ENCODE measurements around the gene PRKCI. TPM values are rescaled to one million over a fixed set of nuclear protein-coding genes. Genes with fewer than 3 reads are reported as not detected.
"Not testable (repeated sequence)": the region's sequence is repeated elsewhere in the genome, so short reads cannot be mapped to it uniquely, and the experiment has no call there.

PRKCI gene
- total RNA-seq, 1 donor from 2014 or later: 175 TPM

DNA sequence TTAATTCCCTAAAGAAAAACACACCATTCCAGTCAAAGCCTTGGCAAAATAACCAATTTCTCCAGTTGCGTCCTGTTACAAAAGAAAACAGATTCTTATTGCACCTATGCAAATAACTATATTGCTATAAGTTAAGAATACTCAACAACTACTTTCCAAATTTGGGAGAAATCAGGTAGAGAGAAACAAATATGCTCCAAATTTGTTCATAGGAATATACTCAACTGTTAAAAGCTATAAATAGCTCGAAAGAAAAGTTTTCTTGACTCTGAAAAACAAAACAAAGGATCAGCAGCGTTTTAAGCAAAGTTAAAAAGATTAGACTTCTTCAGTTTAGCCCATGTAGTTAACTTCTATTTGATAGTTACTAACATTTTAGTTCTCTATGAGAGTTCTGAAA lies 115.2 kb downstream of the PRKCI start:
- no peak for DNase-seq
- H3K27me3 Mint-ChIP-seq (ENCODE audit: unreplicated experiment): no peaks in the 10 kb centered on the region
- H3K4me3 Mint-ChIP-seq (ENCODE audit: unreplicated experiment): no peak overlapping the region
- no peak overlapping the region for H3K27ac Mint-ChIP-seq (ENCODE audit: unreplicated experiment)
- peaks cover 3% of the 10 kb centered on the region for H3K9me3 Mint-ChIP-seq (ENCODE audit: unreplicated experiment)
- no peaks in the 10 kb centered on the region for H3K4me1 Mint-ChIP-seq (ENCODE audit: low read depth, unreplicated experiment)
- TF ChIP-seq, protein P1, sequence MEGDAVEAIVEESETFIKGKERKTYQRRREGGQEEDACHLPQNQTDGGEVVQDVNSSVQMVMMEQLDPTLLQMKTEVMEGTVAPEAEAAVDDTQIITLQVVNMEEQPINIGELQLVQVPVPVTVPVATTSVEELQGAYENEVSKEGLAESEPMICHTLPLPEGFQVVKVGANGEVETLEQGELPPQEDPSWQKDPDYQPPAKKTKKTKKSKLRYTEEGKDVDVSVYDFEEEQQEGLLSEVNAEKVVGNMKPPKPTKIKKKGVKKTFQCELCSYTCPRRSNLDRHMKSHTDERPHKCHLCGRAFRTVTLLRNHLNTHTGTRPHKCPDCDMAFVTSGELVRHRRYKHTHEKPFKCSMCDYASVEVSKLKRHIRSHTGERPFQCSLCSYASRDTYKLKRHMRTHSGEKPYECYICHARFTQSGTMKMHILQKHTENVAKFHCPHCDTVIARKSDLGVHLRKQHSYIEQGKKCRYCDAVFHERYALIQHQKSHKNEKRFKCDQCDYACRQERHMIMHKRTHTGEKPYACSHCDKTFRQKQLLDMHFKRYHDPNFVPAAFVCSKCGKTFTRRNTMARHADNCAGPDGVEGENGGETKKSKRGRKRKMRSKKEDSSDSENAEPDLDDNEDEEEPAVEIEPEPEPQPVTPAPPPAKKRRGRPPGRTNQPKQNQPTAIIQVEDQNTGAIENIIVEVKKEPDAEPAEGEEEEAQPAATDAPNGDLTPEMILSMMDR (IDR thresholded peaks at IDR 0.05; ENCODE audit: partially characterized antibody, unreplicated experiment): no peak
- H3K36me3 Mint-ChIP-seq (ENCODE audit: unreplicated experiment): no peaks in the 10 kb centered on the region

GRCh38 chr3:170338690-170339340 lies 116.6 kb downstream of the PRKCI start:
- no peak for DNase-seq
- Mint-ChIP-seq H3K36me3 (ENCODE audit: unreplicated experiment) (no peaks in the 10 kb centered on the region), H3K4me1 (ENCODE audit: low read depth, unreplicated experiment) (no peaks in the 10 kb centered on the region), H3K4me3 (ENCODE audit: unreplicated experiment) (no peak overlapping the region), H3K9me3 (ENCODE audit: unreplicated experiment) (peaks cover 6% of the 10 kb centered on the region), H3K27me3 (ENCODE audit: unreplicated experiment) (no peaks in the 10 kb centered on the region), H3K27ac (ENCODE audit: unreplicated experiment) (no peak overlapping the region)
- TF ChIP-seq, protein P1 (IDR thresholded peaks at IDR 0.05; ENCODE audit: partially characterized antibody, unreplicated experiment): no peak

DNA sequence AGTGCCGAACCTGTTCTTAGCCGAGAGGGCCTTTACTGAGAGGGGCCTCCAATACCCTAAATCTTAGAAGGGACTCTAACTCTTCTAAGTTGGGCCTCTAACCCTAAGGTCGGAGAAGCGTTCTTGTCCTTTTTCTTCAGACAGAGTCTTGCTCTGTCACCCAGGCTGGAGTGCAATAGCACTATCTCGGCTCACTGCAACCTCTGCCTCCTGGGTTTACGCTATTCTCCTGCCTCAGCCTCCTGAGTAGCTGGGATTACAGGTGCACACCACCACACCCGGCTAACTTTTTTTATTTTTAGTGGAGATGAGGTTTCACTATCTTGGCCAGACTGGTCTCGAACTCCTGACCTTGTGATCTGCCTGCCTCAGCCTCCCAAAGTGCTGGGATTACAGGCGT lies 120.0 kb downstream of the PRKCI start:
- not testable (repeated sequence) for H3K4me3 Mint-ChIP-seq (ENCODE audit: unreplicated experiment); DNase-seq; H3K36me3 Mint-ChIP-seq (ENCODE audit: unreplicated experiment); H3K27me3 Mint-ChIP-seq (ENCODE audit: unreplicated experiment); H3K4me1 Mint-ChIP-seq (ENCODE audit: low read depth, unreplicated experiment); H3K27ac Mint-ChIP-seq (ENCODE audit: unreplicated experiment); H3K9me3 Mint-ChIP-seq (ENCODE audit: unreplicated experiment)

- not testable (repeated sequence) for H3K4me1 Mint-ChIP-seq (ENCODE audit: low read depth, unreplicated experiment); H3K4me3 Mint-ChIP-seq (ENCODE audit: unreplicated experiment); H3K36me3 Mint-ChIP-seq (ENCODE audit: unreplicated experiment); H3K27ac Mint-ChIP-seq (ENCODE audit: unreplicated experiment); H3K27me3 Mint-ChIP-seq (ENCODE audit: unreplicated experiment); H3K9me3 Mint-ChIP-seq (ENCODE audit: unreplicated experiment); DNase-seq
These were observed 121.6 kb downstream of the PRKCI start for GRCh38 chr3:170343859-170344258.

- TF ChIP-seq, protein P1 (IDR thresholded peaks at IDR 0.05; ENCODE audit: partially characterized antibody, unreplicated experiment): no peak
- Mint-ChIP-seq H3K27me3 (ENCODE audit: unreplicated experiment) (no peaks in the 10 kb centered on the region), H3K4me1 (ENCODE audit: low read depth, unreplicated experiment) (no peaks in the 10 kb centered on the region), H3K9me3 (ENCODE audit: unreplicated experiment) (peaks cover 5% of the 10 kb centered on the region), H3K36me3 (ENCODE audit: unreplicated experiment) (no peaks in the 10 kb centered on the region), H3K27ac (ENCODE audit: unreplicated experiment) (no peak overlapping the region), H3K4me3 (ENCODE audit: unreplicated experiment) (no peak overlapping the region)
- no peak for DNase-seq
These were observed 122.7 kb downstream of the PRKCI start for GRCh38 chr3:170344971-170345370.

- Mint-ChIP-seq H3K4me3 (ENCODE audit: unreplicated experiment) (no peak overlapping the region), H3K27ac (ENCODE audit: unreplicated experiment) (no peak overlapping the region), H3K9me3 (ENCODE audit: unreplicated experiment) (peaks cover 3% of the 10 kb centered on the region), H3K27me3 (ENCODE audit: unreplicated experiment) (no peaks in the 10 kb centered on the region), H3K36me3 (ENCODE audit: unreplicated experiment) (no peaks in the 10 kb centered on the region), H3K4me1 (ENCODE audit: low read depth, unreplicated experiment) (no peaks in the 10 kb centered on the region)
- no peak for DNase-seq
- TF ChIP-seq, protein P1 (IDR thresholded peaks at IDR 0.05; ENCODE audit: partially characterized antibody, unreplicated experiment): no peak
These were observed 124.5 kb downstream of the PRKCI start for GRCh38 chr3:170346481-170347392.
